IMR-90 (cell line): Measurements from ENCODE around the gene PTPRG. TPM values are rescaled to one million over a fixed set of nuclear protein-coding genes. Genes with fewer than 3 reads are reported as not detected.

Experiments
- ATAC-seq: fragments of 200-7000 bp; cut with Tn5 transposase; 2 replicates; pipeline ENCODE4 v1.9.1; 2020; ENCODE audit warnings: low read depth, mild to moderate bottlenecking, moderate library complexity
- BruUV-seq: library from RNA; stranded (reverse); fragments of 400-500 nt; replicated peaks from 2 replicates; lab custom pipeline; 2021; lab: Mats Ljungman, UMichigan
- CTCF ChIA-PET: fragments of 300-600 bp; formaldehyde crosslinking; extraction: SDS; loops from one replicate; lab custom pipeline; 2021; ENCODE audit warnings: antibody characterized with exemption; lab: Yijun Ruan, JAX
- POLR2A ChIA-PET: fragments of 300-600 bp; sonication (Branson Sonifier 250); formaldehyde crosslinking; loops from one replicate; lab custom pipeline; 2022; ENCODE audit warnings: antibody characterized with exemption; ENCODE audit not compliant: unreplicated experiment; lab: Charles Lee
- DNase-seq: peaks from one replicate; pipeline ENCODE4 v3.0.0; 2013
- H2AFZ ChIP-seq: replicated peaks from 2 replicates; pipeline ENCODE3; 2013; ENCODE audit warnings: low read length, mild to moderate bottlenecking; ENCODE audit not compliant: poor library complexity
- H2AK5ac ChIP-seq: 2 replicates; pipeline ENCODE4 v1.6.1; 2013; ENCODE audit warnings: low read depth, low read length, inconsistent platforms
- H2AK9ac ChIP-seq: replicated peaks from 2 replicates; pipeline ENCODE3; 2013; ENCODE audit warnings: mild to moderate bottlenecking, low read depth, low read length, moderate library complexity; ENCODE audit not compliant: poor library complexity
- H2BK120ac ChIP-seq: 2 replicates; pipeline ENCODE4 v1.6.1; 2013; ENCODE audit warnings: low read depth, low read length, inconsistent platforms
- H2BK15ac ChIP-seq: 3 replicates; pipeline ENCODE4 v1.6.1; 2013; ENCODE audit warnings: low read depth, low read length, inconsistent platforms
- H2BK20ac ChIP-seq: 2 replicates; pipeline ENCODE4 v1.6.1; 2013; ENCODE audit warnings: low read depth, mild to moderate bottlenecking, inconsistent platforms, low read length, moderate library complexity
- H2BK5ac ChIP-seq: 2 replicates; pipeline ENCODE4 v1.6.1; 2013; ENCODE audit warnings: mild to moderate bottlenecking, low read depth, low read length, inconsistent platforms; ENCODE audit not compliant: poor library complexity, severe bottlenecking
- H3K14ac ChIP-seq: replicated peaks from 2 replicates; pipeline ENCODE4 v1.6.1; 2013; ENCODE audit warnings: low read depth, low read length, inconsistent platforms
- H3K18ac ChIP-seq: 2 replicates; pipeline ENCODE4 v1.6.1; 2013; ENCODE audit warnings: low read depth, low read length, control low read depth
- H3K23ac ChIP-seq: 2 replicates; pipeline ENCODE4 v1.6.1; 2013; ENCODE audit warnings: low read depth, low read length, inconsistent platforms
- H3K27ac ChIP-seq: 2 replicates; pipeline ENCODE4 v1.5.1; 2013; ENCODE audit warnings: mild to moderate bottlenecking, control low read depth, low read length; ENCODE audit not compliant: insufficient read depth
- H3K27me3 ChIP-seq: 2 replicates; pipeline ENCODE4 v1.6.1; 2013; ENCODE audit warnings: low read length; ENCODE audit not compliant: control insufficient read depth, insufficient read depth
- H3K36me3 ChIP-seq: 2 replicates; pipeline ENCODE4 v1.6.1; 2013; ENCODE audit warnings: low read length, mixed read lengths; ENCODE audit not compliant: control insufficient read depth, insufficient read depth
- H3K4ac ChIP-seq: 2 replicates; pipeline ENCODE4 v1.6.1; 2013; ENCODE audit warnings: low read depth, low read length, inconsistent platforms
- H3K4me1 ChIP-seq: 2 replicates; pipeline ENCODE4 v1.6.1; 2013; ENCODE audit warnings: low read length, mixed read lengths; ENCODE audit not compliant: control insufficient read depth, insufficient read depth
- H3K4me2 ChIP-seq: 2 replicates; pipeline ENCODE4 v1.6.1; 2013; ENCODE audit warnings: low read depth, mild to moderate bottlenecking, control low read depth, low read length, moderate library complexity
- H3K4me3 ChIP-seq: 2 replicates; pipeline ENCODE4 v1.5.1; 2013; ENCODE audit warnings: low read depth, mild to moderate bottlenecking, control low read depth, low read length, moderate library complexity; ENCODE audit not compliant: insufficient read depth
- H3K56ac ChIP-seq: 2 replicates; pipeline ENCODE4 v1.6.1; 2013; ENCODE audit warnings: low read length, inconsistent platforms; ENCODE audit not compliant: insufficient read depth; ENCODE audit errors: extremely low read depth
- H3K79me1 ChIP-seq, 2 experiments: 2 replicates each; pipeline ENCODE4 v1.6.1; 2013; ENCODE audit warnings: low read length in 2 of 2, inconsistent platforms in 1 of 2, low read depth in 1 of 2
- H3K9ac ChIP-seq: 2 replicates; pipeline ENCODE4 v1.6.1; 2013; ENCODE audit warnings: low read depth, low read length, control low read depth
- H3K9me1 ChIP-seq: 2 replicates; pipeline ENCODE4 v1.6.1; 2013; ENCODE audit warnings: low read length, inconsistent platforms; ENCODE audit not compliant: insufficient read depth
- H3K9me3 ChIP-seq: 2 replicates; pipeline ENCODE4 v1.6.1; 2013; ENCODE audit warnings: low read length; ENCODE audit not compliant: control insufficient read depth, insufficient read depth
- H4K20me1 ChIP-seq: 2 replicates; pipeline ENCODE4 v1.6.1; 2013; ENCODE audit warnings: low read length, inconsistent platforms; ENCODE audit not compliant: insufficient read depth
- H4K5ac ChIP-seq: 2 replicates; pipeline ENCODE4 v1.6.1; 2013; ENCODE audit warnings: mild to moderate bottlenecking, low read depth, low read length, control low read depth
- H4K8ac ChIP-seq, 2 experiments: 2 replicates each; pipeline ENCODE4 v1.6.1; 2013; ENCODE audit warnings: low read depth in 2 of 2, low read length in 2 of 2, control low read depth in 1 of 2, inconsistent platforms in 1 of 2
- H4K91ac ChIP-seq: 2 replicates; pipeline ENCODE4 v1.6.1; 2013; ENCODE audit warnings: low read depth, low read length, inconsistent platforms; ENCODE audit not compliant: insufficient read depth
- BHLHE40 ChIP-seq: fragments of 150-350 bp; IDR thresholded peaks from 2 replicates; pipeline ENCODE4 v1.6.1; 2016; ENCODE audit warnings: mild to moderate bottlenecking, low read depth, low read length
- CEBPB ChIP-seq: IDR thresholded peaks from 2 replicates; pipeline ENCODE4 v1.6.1; 2012; ENCODE audit warnings: low read depth, low read length, improper control_type of control experiment
- CHD1 ChIP-seq: IDR thresholded peaks from 2 replicates; pipeline ENCODE4 v1.6.1; 2012; ENCODE audit warnings: low read depth, low read length, improper control_type of control experiment
- CTCF ChIP-seq: conservative IDR thresholded peaks from 2 replicates; pipeline ENCODE4 v1.5.1; 2012; ENCODE audit warnings: mild to moderate bottlenecking, low read depth, low read length, improper control_type of control experiment
- ELK1 ChIP-seq: fragments of 150-350 bp; IDR thresholded peaks from 2 replicates; pipeline ENCODE4 v1.6.1; 2016; ENCODE audit warnings: low read depth, mild to moderate bottlenecking, low read length, moderate library complexity, borderline replicate concordance
- FOS ChIP-seq: fragments of 150-350 bp; IDR thresholded peaks from 2 replicates; pipeline ENCODE4 v1.6.1; 2016; ENCODE audit warnings: low read depth, low read length
- MAFK ChIP-seq: IDR thresholded peaks from 2 replicates; pipeline ENCODE4 v1.6.1; 2012; ENCODE audit warnings: low read depth, low read length, improper control_type of control experiment
- MAZ ChIP-seq: IDR thresholded peaks from 2 replicates; pipeline ENCODE4 v1.6.1; 2012; ENCODE audit warnings: low read depth, mild to moderate bottlenecking, low read length, improper control_type of control experiment, moderate library complexity, borderline replicate concordance
- MXI1 ChIP-seq: IDR thresholded peaks from 2 replicates; pipeline ENCODE4 v1.6.1; 2012; ENCODE audit warnings: low read depth, mild to moderate bottlenecking, low read length, moderate library complexity, borderline replicate concordance
- NFE2L2 ChIP-seq: fragments of 150-350 bp; IDR thresholded peaks from 2 replicates; pipeline ENCODE4 v1.6.1; 2016; ENCODE audit warnings: low read depth, mild to moderate bottlenecking, low read length
- POLR2A ChIP-seq: IDR thresholded peaks from 2 replicates; pipeline ENCODE4 v1.6.1; 2012; ENCODE audit warnings: mild to moderate bottlenecking, low read depth, low read length
- RAD21 ChIP-seq: IDR thresholded peaks from 2 replicates; pipeline ENCODE4 v1.6.1; 2012; ENCODE audit warnings: low read length, improper control_type of control experiment
- USF2 ChIP-seq: fragments of 150-350 bp; IDR thresholded peaks from 2 replicates; pipeline ENCODE4 v1.6.1; 2017; ENCODE audit warnings: mild to moderate bottlenecking, antibody characterized with exemption, low read length, low read depth
- WGBS, 2 experiments: methylation state at CpG; one replicate each; pipeline versions ENCODE4 v1.1.5 to v1.1.7; 2013; ENCODE audit warnings: missing lambda C conversion rate in 2 of 2; ENCODE audit not compliant: insufficient read length in 1 of 2; ENCODE audit errors: extremely low coverage in 2 of 2; 5-methylcytosine and 5-hydroxymethylcytosine counted together
- dilution Hi-C: fragments of 300-500 bp; cut with HindIII; formaldehyde crosslinking; loops from one replicate; pipeline ENCODE4 v1.14.3; 2018; ENCODE audit warnings: low sequenced_read_pairs; ENCODE audit not compliant: unreplicated experiment
- in situ Hi-C: fragments of 300-500 bp; cut with MboI; formaldehyde crosslinking; loops from 3 replicates; pipeline ENCODE4 v1.14.3; 2019; ENCODE audit warnings: low sequenced_read_pairs, inconsistent platforms, mixed read lengths
- intact Hi-C: fragments of 100-400 bp; cut with micrococcal nuclease; formaldehyde crosslinking; loops from 2 replicates; pipeline ENCODE4 v1.10.0; 2022
- polyA plus RNA-seq, 3 experiments: library from polyadenylated mRNA; depleted of rRNA; stranded (reverse); fragments of >200 nt; gene quantifications; 2 replicates each; pipeline ENCODE4 v1.2.3, GENCODE V29; 2012; ENCODE audit warnings: low replicate concordance in 1 of 3
- total RNA-seq: library from RNA; depleted of rRNA; stranded (reverse); fragments of >200 nt; gene quantifications from 2 replicates; pipeline ENCODE4 v1.2.3, GENCODE V29; 2012

Gene PTPRG
- total and polyA plus RNA-seq, 2 of the 4 experiments (the other 2 are of a cell fraction) = 7.7 to 31.0 TPM

GRCh38 chr3:61903931-61904657, 342.7 kb downstream of the PTPRG start:
- BruUV-seq = no TSS peak
- H3K4ac ChIP-seq = no peak overlapping the region
- H3K4me2 ChIP-seq = 0 out of 2 replicates have a peak overlapping the region, but pooled peaks have one; percentile 15
- ChIA-PET POLR2A (no interaction called here), CTCF (interaction anchor here (1.2 kb wide), 1 partner anchor 11 kb away, joined by 3 read pairs; no protein-coding TSS in a partner anchor)
- H2AK5ac ChIP-seq = no peak overlapping the region
- peaks cover 2% of the 10 kb centered on the region; the same call in 1 of the 2 replicates for H3K4me1 ChIP-seq
- H3K27me3 ChIP-seq = no peaks in the 10 kb centered on the region
- H3K79me1 ChIP-seq = peaks cover 14 to 25% of the 10 kb centered on the region in 2 experiments
- intact Hi-C loops = no loop called here
- no peak overlapping the region for H2AK9ac ChIP-seq
- no peaks in the 10 kb centered on the region for H3K9me3 ChIP-seq
- no peak overlapping the region for H2BK15ac ChIP-seq
- H3K36me3 ChIP-seq = no peaks in the 10 kb centered on the region
- H2BK5ac ChIP-seq = no peak overlapping the region
- H4K91ac ChIP-seq = no peak overlapping the region
- TF ChIP-seq MAFK (no peak), BHLHE40 (no peak), MAZ (no peak), CHD1 (no peak), USF2 (no peak), MXI1 (no peak), CTCF (no peak), POLR2A (no peak), NFE2L2 (no peak), ELK1 (no peak), FOS (no peak), RAD21 (no peak), CEBPB (no peak)
- in situ Hi-C loops = no loop called here
- H2BK120ac ChIP-seq = no peak overlapping the region
- no peak overlapping the region for H3K4me3 ChIP-seq
- DNase-seq (peak; percentile 37), ATAC-seq (peak; percentile 81)
- dilution Hi-C loops = no loop called here
- H3K9me1 ChIP-seq = peaks cover 7% of the 10 kb centered on the region
- H3K56ac ChIP-seq = no peak overlapping the region
- H4K5ac ChIP-seq = no peak overlapping the region
- no peak overlapping the region for H2BK20ac ChIP-seq
- H3K9ac ChIP-seq = no peak overlapping the region
- no peak overlapping the region for H3K18ac ChIP-seq
- no CpG with 5 or more reads among the region's 4 CpGs for WGBS, 2 experiments
- peaks cover 17% of the 10 kb centered on the region; the same call in 1 of the 2 replicates for H4K20me1 ChIP-seq
- no peak overlapping the region for H4K8ac ChIP-seq
- H3K27ac ChIP-seq = no peak overlapping the region
- H2AFZ ChIP-seq = peak overlapping the region; percentile 53
- 0 out of 2 replicates have a peak overlapping the region, but pooled peaks have one; percentile 8 for H3K14ac ChIP-seq
- no peak overlapping the region for H3K23ac ChIP-seq
